ENCODE data around the gene PRKCSH. TPM values are rescaled to one million over a fixed set of nuclear protein-coding genes. Genes with fewer than 3 reads are reported as not detected.

Gene PRKCSH
- total RNA-seq, 2 donors from 2014 or later: 454 to 459 TPM

- H3K9ac ChIP-seq (ENCODE audit: extremely low read depth, low read length, poor library complexity, severe bottlenecking): no peak overlapping the region
- no peak overlapping the region for H3K27ac ChIP-seq (ENCODE audit: low read depth, low read length)
- Mint-ChIP-seq H3K27ac (no peak overlapping the region), H3K27me3 (ENCODE audit: insufficient read depth) (no peaks in the 10 kb centered on the region), H3K4me1 (peaks cover 4% of the 10 kb centered on the region), H3K4me3 (no peak overlapping the region), H3K9me3 (peaks cover 4% of the 10 kb centered on the region), H3K36me3 (ENCODE audit: low read depth) (peaks cover 15% of the 10 kb centered on the region)
- no peaks in the 10 kb centered on the region for H3K36me3 ChIP-seq (ENCODE audit: control insufficient read depth, insufficient read depth, low read length)
- H3K4me1 ChIP-seq (ENCODE audit: control insufficient read depth, insufficient read depth, low read length): no peaks in the 10 kb centered on the region
- no peaks in the 10 kb centered on the region for H3K27me3 ChIP-seq (ENCODE audit: control insufficient read depth, insufficient read depth, low read length, poor library complexity, severe bottlenecking)
- DNase-seq: no peak
- no peak overlapping the region for H3K4me3 ChIP-seq (ENCODE audit: low read length)
- no peak for TF ChIP-seq CTCF (conservative IDR thresholded peaks at IDR 0.05)
- WGBS, 2 experiments (ENCODE audit: insufficient coverage in 1 of 2, insufficient read length in 1 of 2): 95% methylated on average over 2 of the region's 2 CpGs; no CpG with 5 or more reads in 1 of the 2 experiments
- no peaks in the 10 kb centered on the region for H3K9me3 ChIP-seq (ENCODE audit: control insufficient read depth, low read length)
Observed at GRCh38 chr19:11390359-11390758, 45.1 kb upstream of the PRKCSH start.

GRCh38 chr19:11390933-11391680, 44.3 kb upstream of the PRKCSH start:
- H3K4me3 Mint-ChIP-seq: no peak overlapping the region
- no peaks in the 10 kb centered on the region for H3K9me3 ChIP-seq (ENCODE audit: control insufficient read depth, low read length)
- H3K36me3 Mint-ChIP-seq (ENCODE audit: low read depth): peaks cover 16% of the 10 kb centered on the region
- H3K4me1 Mint-ChIP-seq: peaks cover 4% of the 10 kb centered on the region
- peaks cover 4% of the 10 kb centered on the region for H3K9me3 Mint-ChIP-seq
- H3K27ac Mint-ChIP-seq: no peak overlapping the region
- WGBS, 2 experiments (ENCODE audit: insufficient coverage in 1 of 2, insufficient read length in 1 of 2): 81 to 88% methylated on average over 3 to 4 of the region's 4 CpGs
- H3K4me3 ChIP-seq (ENCODE audit: low read length): no peak overlapping the region
- H3K9ac ChIP-seq (ENCODE audit: extremely low read depth, low read length, poor library complexity, severe bottlenecking): no peak overlapping the region
- no peaks in the 10 kb centered on the region for H3K4me1 ChIP-seq (ENCODE audit: control insufficient read depth, insufficient read depth, low read length)
- H3K27me3 Mint-ChIP-seq (ENCODE audit: insufficient read depth): no peaks in the 10 kb centered on the region
- H3K27me3 ChIP-seq (ENCODE audit: control insufficient read depth, insufficient read depth, low read length, poor library complexity, severe bottlenecking): no peaks in the 10 kb centered on the region
- H3K27ac ChIP-seq (ENCODE audit: low read depth, low read length): no peak overlapping the region
- TF ChIP-seq CTCF (conservative IDR thresholded peaks at IDR 0.05): no peak
- DNase-seq: peak; percentile 47
- H3K36me3 ChIP-seq (ENCODE audit: control insufficient read depth, insufficient read depth, low read length): no peaks in the 10 kb centered on the region

- H3K9ac ChIP-seq (ENCODE audit: extremely low read depth, low read length, poor library complexity, severe bottlenecking): no peak overlapping the region
- TF ChIP-seq CTCF (conservative IDR thresholded peaks at IDR 0.05): no peak
- H3K36me3 Mint-ChIP-seq (ENCODE audit: low read depth): peaks cover 48% of the 10 kb centered on the region
- no peak overlapping the region for H3K4me3 Mint-ChIP-seq
- no peak overlapping the region for H3K4me3 ChIP-seq (ENCODE audit: low read length)
- no peak overlapping the region for H3K27ac ChIP-seq (ENCODE audit: low read depth, low read length)
- no peaks in the 10 kb centered on the region for H3K27me3 Mint-ChIP-seq (ENCODE audit: insufficient read depth)
- no peaks in the 10 kb centered on the region for H3K4me1 ChIP-seq (ENCODE audit: control insufficient read depth, insufficient read depth, low read length)
- H3K36me3 ChIP-seq (ENCODE audit: control insufficient read depth, insufficient read depth, low read length): peaks cover under 1% of the 10 kb centered on the region
- peaks cover 4% of the 10 kb centered on the region for H3K4me1 Mint-ChIP-seq
- H3K9me3 ChIP-seq (ENCODE audit: control insufficient read depth, low read length): no peaks in the 10 kb centered on the region
- DNase-seq: no peak
- H3K27ac Mint-ChIP-seq: no peak overlapping the region
- WGBS, 2 experiments (ENCODE audit: insufficient coverage in 1 of 2, insufficient read length in 1 of 2): 87 to 93% methylated on average over 10 to 20 of the region's 22 CpGs
- H3K27me3 ChIP-seq (ENCODE audit: control insufficient read depth, insufficient read depth, low read length, poor library complexity, severe bottlenecking): no peaks in the 10 kb centered on the region
- no peaks in the 10 kb centered on the region for H3K9me3 Mint-ChIP-seq
Observed at GRCh38 chr19:11397089-11397610, 38.3 kb upstream of the PRKCSH start.
